Activated CD4-positive, alpha-beta memory T cell treated with anti-CD3 and anti-CD28 coated beads for 36 hours (primary cell): ENCODE results near the gene IMP4. TPM values are rescaled to one million over a fixed set of nuclear protein-coding genes. Genes with fewer than 3 reads are reported as not detected.

Experiments used
- CTCF ChIA-PET: fragments of 350-600 bp; sonication (Branson Sonifier 250); formaldehyde crosslinking; loops from one replicate; lab custom pipeline; 2021; ENCODE audit warnings: antibody characterized with exemption, inconsistent platforms; lab: Charles Lee
- POLR2A ChIA-PET: fragments of 350-600 bp; sonication (Branson Sonifier 250); formaldehyde crosslinking; loops from one replicate; lab custom pipeline; 2021; ENCODE audit warnings: antibody characterized with exemption; lab: Charles Lee
- DNase-seq: peaks from one replicate; pipeline ENCODE4 v3.0.0-alpha.2; 2020
- H3K27ac Mint-ChIP-seq: one replicate; pipeline ENCODE4 v1.8.0; 2021; ENCODE audit warnings: mixed read lengths
- H3K27me3 Mint-ChIP-seq: one replicate; pipeline ENCODE4 v1.8.0; 2021; ENCODE audit warnings: mixed read lengths
- H3K36me3 Mint-ChIP-seq: one replicate; pipeline ENCODE4 v1.8.0; 2021; ENCODE audit warnings: mixed read lengths
- H3K4me1 Mint-ChIP-seq: one replicate; pipeline ENCODE4 v1.8.0; 2021; ENCODE audit warnings: low read depth, mixed read lengths
- H3K4me3 Mint-ChIP-seq: one replicate; pipeline ENCODE4 v1.8.0; 2021; ENCODE audit warnings: mild to moderate bottlenecking, mixed read lengths
- H3K9me3 Mint-ChIP-seq: one replicate; pipeline ENCODE4 v1.8.0; 2021; ENCODE audit warnings: mixed read lengths
- intact Hi-C: fragments of 100-400 bp; cut with micrococcal nuclease; formaldehyde crosslinking; loops from one replicate; pipeline ENCODE4 v1.15.1; 2023
- total RNA-seq, 2 experiments: library from RNA; stranded (reverse); gene quantifications; one replicate each; pipeline ENCODE4 v1.2.3, GENCODE V29; 2021

IMP4 gene
- total RNA-seq, 2 experiments from 2014 or later, result 125 to 128 TPM

GRCh38 chr2:130338793-130339345 lies 3.8 kb upstream of the IMP4 start:
- no peaks in the 10 kb centered on the region for H3K27me3 Mint-ChIP-seq
- intact Hi-C loops, result no loop called here
- ChIA-PET CTCF (interaction anchor here (0.9 to 1.6 kb wide), 2 partner anchors 34 to 157 kb away, joined by 3 read pairs; partner anchors contain the start of genes MZT2B and SMPD4), POLR2A (no interaction called here)
- peaks cover 28% of the 10 kb centered on the region for H3K36me3 Mint-ChIP-seq
- no peaks in the 10 kb centered on the region for H3K9me3 Mint-ChIP-seq
- H3K4me1 Mint-ChIP-seq, result peaks cover 15% of the 10 kb centered on the region
- H3K4me3 Mint-ChIP-seq, result no peak overlapping the region
- no peak overlapping the region for H3K27ac Mint-ChIP-seq
- DNase-seq, result no peak

DNA sequence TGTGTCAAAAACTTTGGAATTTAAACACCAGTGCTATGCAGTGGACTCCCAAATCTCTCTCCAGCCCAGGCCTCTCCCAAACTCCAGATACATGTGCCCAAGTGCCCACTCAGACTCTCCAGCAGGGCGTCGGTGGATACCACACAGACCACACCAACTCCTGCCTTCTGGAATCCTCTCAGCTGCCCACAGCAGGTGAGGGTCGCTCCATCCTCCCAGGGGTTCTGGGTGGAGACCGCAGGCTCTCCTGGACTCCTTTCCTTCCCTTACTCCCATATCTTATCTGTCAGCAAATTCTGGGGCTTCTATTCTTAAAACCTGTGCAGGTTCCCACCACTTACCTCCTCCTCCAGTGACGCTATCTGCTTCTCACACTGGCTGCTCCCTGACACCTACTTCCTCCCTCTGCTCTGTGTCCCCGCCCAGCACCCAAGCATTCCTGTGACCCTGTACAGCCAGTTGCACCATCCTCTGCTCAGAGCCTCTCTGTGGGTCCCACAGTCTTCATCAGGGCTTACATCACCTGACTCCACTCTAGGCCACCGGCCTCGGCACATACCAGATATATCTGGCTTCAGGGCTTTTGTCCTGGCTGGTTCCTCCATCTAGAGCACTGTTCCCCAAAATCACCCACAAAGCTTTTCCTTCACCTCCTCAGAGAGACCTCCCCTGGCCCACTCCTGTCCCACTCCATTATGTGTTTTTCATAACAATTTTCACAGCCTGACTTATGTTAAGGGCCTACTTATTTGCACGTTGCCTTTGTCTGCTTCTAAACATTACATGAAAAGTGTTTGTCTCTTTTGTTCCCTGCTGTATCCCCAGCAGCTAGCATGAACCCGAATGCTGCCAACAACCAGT lies 2.6 kb upstream of the IMP4 start:
- Mint-ChIP-seq H3K4me1 (peaks cover 21% of the 10 kb centered on the region), H3K4me3 (no peak overlapping the region), H3K27me3 (no peaks in the 10 kb centered on the region), H3K36me3 (peaks cover 36% of the 10 kb centered on the region), H3K9me3 (no peaks in the 10 kb centered on the region), H3K27ac (no peak overlapping the region)
- DNase-seq, result no peak
- ChIA-PET CTCF (interaction anchor here (2.8 to 3.4 kb wide), 2 partner anchors 8 to 159 kb away, joined by 26 to 41 read pairs; partner anchors contain the start of genes MZT2B and SMPD4), POLR2A (interaction anchor here (0.9 to 3.2 kb wide), 2 partner anchors 7 to 1744 kb away, joined by 3 to 17 read pairs; no protein-coding TSS in a partner anchor)
- intact Hi-C loops, result loop anchor here (5.0 to 10.0 kb wide), 2 partner anchors 463 to 485 kb away; no protein-coding TSS in a partner anchor

GRCh38 chr2:130341562-130342019 lies 1.1 kb upstream of the IMP4 start:
- Mint-ChIP-seq H3K4me1 (peaks cover 27% of the 10 kb centered on the region), H3K27me3 (no peaks in the 10 kb centered on the region), H3K9me3 (no peaks in the 10 kb centered on the region), H3K4me3 (peak overlapping the region; percentile 98), H3K36me3 (peaks cover 49% of the 10 kb centered on the region), H3K27ac (peak overlapping the region; percentile 99)
- intact Hi-C loops, result loop anchor here (1.0 to 10.0 kb wide), 5 partner anchors 15 to 483 kb away; partner anchors contain the start of genes MZT2B and PTPN18
- DNase-seq, result peak; percentile 45
- CTCF ChIA-PET, result interaction anchor here (1.5 to 3.4 kb wide), 7 partner anchors 9 to 160 kb away, joined by 3 to 41 read pairs (median 11); partner anchors contain the start of genes MZT2B, PTPN18 and SMPD4
- POLR2A ChIA-PET, result interaction anchor here (0.9 to 3.2 kb wide), 8 partner anchors 9 to 1746 kb away, joined by 3 to 32 read pairs (median 14); partner anchors contain the start of gene SMPD4

DNA sequence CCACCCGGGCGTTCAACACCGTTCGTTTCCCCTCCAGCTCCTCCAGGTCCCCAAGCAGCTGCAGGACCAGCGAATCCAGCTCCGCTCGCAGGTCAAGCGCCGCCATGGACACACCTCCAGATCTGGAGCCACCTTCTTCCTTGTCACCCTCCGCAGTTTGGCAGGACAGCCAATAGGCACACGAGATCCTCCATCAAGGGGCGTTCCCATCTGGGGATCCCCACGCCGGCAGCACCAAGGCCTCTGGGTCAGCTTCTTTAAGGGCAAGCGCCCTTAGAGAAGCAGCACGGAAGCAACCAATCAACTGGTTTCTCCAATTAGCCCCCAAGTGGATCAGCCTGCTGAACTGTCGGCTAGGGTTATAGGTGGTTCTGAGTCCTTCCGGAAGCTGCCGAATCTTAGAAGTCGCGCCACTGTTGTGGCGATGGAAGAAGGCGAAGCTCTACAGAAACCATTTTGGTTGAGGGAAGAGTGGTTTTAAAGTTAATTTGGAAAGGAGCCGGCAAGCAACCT lies 621 bp upstream of the IMP4 start:
- Mint-ChIP-seq H3K27me3 (no peaks in the 10 kb centered on the region), H3K36me3 (peaks cover 52% of the 10 kb centered on the region), H3K4me3 (peak overlapping the region; percentile 98), H3K27ac (peak overlapping the region; percentile 99), H3K4me1 (peaks cover 24% of the 10 kb centered on the region), H3K9me3 (no peaks in the 10 kb centered on the region)
- ChIA-PET CTCF (interaction anchor here (1.5 to 3.4 kb wide), 7 partner anchors 10 to 160 kb away, joined by 3 to 41 read pairs (median 11); partner anchors contain the start of genes MZT2B, PTPN18 and SMPD4), POLR2A (interaction anchor here (0.7 to 3.2 kb wide), 10 partner anchors 9 to 1151 kb away, joined by 3 to 32 read pairs (median 8); partner anchors contain the start of genes MZT2A, PTPN18 and SMPD4)
- DNase-seq, result peak; percentile 90
- intact Hi-C loops, result loop anchor here (1.0 to 10.0 kb wide), 5 partner anchors 14 to 483 kb away; partner anchors contain the start of genes MZT2B and PTPN18

GRCh38 chr2:130344578-130344977 lies 1.9 kb downstream of the IMP4 start:
- H3K4me3 Mint-ChIP-seq, result peak overlapping the region; percentile 98
- H3K27ac Mint-ChIP-seq, result no peak overlapping the region
- H3K4me1 Mint-ChIP-seq, result peaks cover 26% of the 10 kb centered on the region
- ChIA-PET CTCF (no interaction called here), POLR2A (no interaction called here)
- intact Hi-C loops, result loop anchor here (5.0 to 10.0 kb wide), 2 partner anchors 467 to 480 kb away; no protein-coding TSS in a partner anchor
- H3K36me3 Mint-ChIP-seq, result peaks cover 62% of the 10 kb centered on the region
- H3K9me3 Mint-ChIP-seq, result no peaks in the 10 kb centered on the region
- H3K27me3 Mint-ChIP-seq, result no peaks in the 10 kb centered on the region
- DNase-seq, result no peak

GRCh38 chr2:130345091-130345490 lies 2.4 kb downstream of the IMP4 start:
- intact Hi-C loops, result loop anchor here (10.0 kb wide), 1 partner anchor 480 kb away; no protein-coding TSS in a partner anchor
- peak overlapping the region; percentile 40 for H3K4me3 Mint-ChIP-seq
- ChIA-PET POLR2A (no interaction called here), CTCF (no interaction called here)
- H3K9me3 Mint-ChIP-seq, result no peaks in the 10 kb centered on the region
- no peak for DNase-seq
- peaks cover 26% of the 10 kb centered on the region for H3K4me1 Mint-ChIP-seq
- H3K36me3 Mint-ChIP-seq, result peaks cover 57% of the 10 kb centered on the region
- no peak overlapping the region for H3K27ac Mint-ChIP-seq
- H3K27me3 Mint-ChIP-seq, result no peaks in the 10 kb centered on the region

DNA sequence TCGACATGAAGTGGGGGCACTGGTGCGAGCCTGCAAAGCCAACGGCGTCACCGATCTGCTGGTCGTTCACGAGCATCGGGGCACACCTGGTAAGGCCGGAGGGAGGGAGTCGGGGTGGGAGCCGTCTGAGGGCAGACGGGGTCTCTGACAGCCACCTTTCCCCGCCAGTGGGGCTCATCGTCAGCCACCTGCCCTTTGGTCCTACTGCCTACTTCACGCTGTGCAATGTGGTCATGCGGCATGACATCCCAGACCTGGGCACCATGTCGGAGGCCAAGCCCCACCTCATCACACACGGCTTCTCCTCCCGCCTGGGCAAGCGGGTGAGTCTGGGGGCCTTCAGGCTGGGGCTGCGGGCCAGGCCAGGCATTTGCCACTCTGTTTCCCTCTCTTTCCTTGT lies 2.9 kb downstream of the IMP4 start:
- POLR2A ChIA-PET, result no interaction called here
- Mint-ChIP-seq H3K27ac (no peak overlapping the region), H3K36me3 (peaks cover 56% of the 10 kb centered on the region), H3K4me1 (peaks cover 21% of the 10 kb centered on the region), H3K9me3 (no peaks in the 10 kb centered on the region), H3K4me3 (no peak overlapping the region), H3K27me3 (no peaks in the 10 kb centered on the region)
- no peak for DNase-seq
- CTCF ChIA-PET, result no interaction called here
- intact Hi-C loops, result loop anchor here (10.0 kb wide), 1 partner anchor 479 kb away; no protein-coding TSS in a partner anchor

- Mint-ChIP-seq H3K27ac (no peak overlapping the region), H3K4me1 (peaks cover 18% of the 10 kb centered on the region), H3K27me3 (no peaks in the 10 kb centered on the region), H3K9me3 (no peaks in the 10 kb centered on the region), H3K4me3 (no peak overlapping the region), H3K36me3 (peaks cover 54% of the 10 kb centered on the region)
- CTCF ChIA-PET, result interaction anchor here (1.0 kb wide), 1 partner anchor 165 kb away, joined by 3 read pairs; the partner anchor contains the start of gene SMPD4
- DNase-seq, result no peak
- intact Hi-C loops, result loop anchor here (10.0 kb wide), 1 partner anchor 479 kb away; no protein-coding TSS in a partner anchor
- POLR2A ChIA-PET, result no interaction called here
Observed at GRCh38 chr2:130346041-130346740, 3.5 kb downstream of the IMP4 start.

- no peaks in the 10 kb centered on the region for H3K9me3 Mint-ChIP-seq
- CTCF ChIA-PET, result interaction anchor here (1.0 kb wide), 1 partner anchor 165 kb away, joined by 3 read pairs; the partner anchor contains the start of gene SMPD4
- intact Hi-C loops, result loop anchor here (10.0 kb wide), 1 partner anchor 478 kb away; no protein-coding TSS in a partner anchor
- no peaks in the 10 kb centered on the region for H3K27me3 Mint-ChIP-seq
- H3K27ac Mint-ChIP-seq, result no peak overlapping the region
- peaks cover 15% of the 10 kb centered on the region for H3K4me1 Mint-ChIP-seq
- no peak for DNase-seq
- H3K4me3 Mint-ChIP-seq, result no peak overlapping the region
- POLR2A ChIA-PET, result no interaction called here
- peaks cover 53% of the 10 kb centered on the region for H3K36me3 Mint-ChIP-seq
Observed at GRCh38 chr2:130346741-130347066, 4.0 kb downstream of the IMP4 start.

- intact Hi-C loops, result loop anchor here (10.0 kb wide), 1 partner anchor 477 kb away; no protein-coding TSS in a partner anchor
- peaks cover 53% of the 10 kb centered on the region for H3K36me3 Mint-ChIP-seq
- peak overlapping the region; percentile 40 for H3K27ac Mint-ChIP-seq
- ChIA-PET POLR2A (no interaction called here), CTCF (interaction anchor here (1.0 kb wide), 1 partner anchor 166 kb away, joined by 3 read pairs; the partner anchor contains the start of gene SMPD4)
- H3K4me1 Mint-ChIP-seq, result peaks cover 15% of the 10 kb centered on the region
- no peaks in the 10 kb centered on the region for H3K27me3 Mint-ChIP-seq
- H3K9me3 Mint-ChIP-seq, result no peaks in the 10 kb centered on the region
- no peak for DNase-seq
- H3K4me3 Mint-ChIP-seq, result no peak overlapping the region
Observed at GRCh38 chr2:130347220-130347925, 4.7 kb downstream of the IMP4 start.
